SU-DHL-6 (cell line): ENCODE measurements around the gene RNF223.

ENCODE experiments used
- H2AFZ ChIP-seq: fragments of 200-600 bp; sonication (generic); 2 replicates; pipeline ENCODE4 v1.6.1; 2014; ENCODE audit warnings: low read depth, mild to moderate bottlenecking, moderate library complexity, mixed read lengths, antibody characterized with exemption, low read length; ENCODE audit not compliant: severe bottlenecking
- H3F3A ChIP-seq: fragments of 200-600 bp; shearing (Covaris generic); 2 replicates; pipeline ENCODE4 v1.6.0; 2016; ENCODE audit warnings: antibody characterized with exemption, mild to moderate bottlenecking; ENCODE audit not compliant: insufficient read depth
- H3K27ac ChIP-seq: fragments of 200-600 bp; sonication (generic); 2 replicates; pipeline ENCODE4 v1.5.1; 2016; ENCODE audit warnings: low read depth, mild to moderate bottlenecking, low read length, moderate library complexity, mixed read lengths
- H3K27me3 ChIP-seq: fragments of 200-600 bp; sonication (generic), shearing (Covaris generic); 2 replicates; pipeline ENCODE4 v1.6.0; 2014; ENCODE audit warnings: mild to moderate bottlenecking, low read length
- H3K36me3 ChIP-seq: fragments of 200-600 bp; sonication (generic); 2 replicates; pipeline ENCODE4 v1.6.1; 2014; ENCODE audit warnings: mild to moderate bottlenecking, low read length, mixed read lengths
- H3K4me2 ChIP-seq: fragments of 300-600, 200-600 bp; shearing (Covaris generic), sonication (generic); 2 replicates; pipeline ENCODE4 v1.6.0; 2014; ENCODE audit warnings: low read length, low read depth, mild to moderate bottlenecking; ENCODE audit not compliant: poor library complexity, severe bottlenecking
- H3K4me3 ChIP-seq: fragments of 200-600 bp; sonication (generic); 2 replicates; pipeline ENCODE4 v1.5.1; 2014; ENCODE audit warnings: antibody characterized with exemption, low read length, mild to moderate bottlenecking, mixed read lengths; ENCODE audit not compliant: insufficient read depth, poor library complexity, severe bottlenecking
- H3K79me2 ChIP-seq: fragments of 200-600 bp; sonication (generic); 2 replicates; pipeline ENCODE4 v1.6.1; 2014; ENCODE audit warnings: mild to moderate bottlenecking, low read length, moderate library complexity; ENCODE audit not compliant: insufficient read depth
- H3K9ac ChIP-seq: fragments of 200-600 bp; sonication (generic); 2 replicates; pipeline ENCODE4 v1.7.0; 2014; ENCODE audit warnings: mild to moderate bottlenecking, low read length
- H3K9me2 ChIP-seq: fragments of 200-600 bp; sonication (generic); replicated peaks from 2 replicates; pipeline ENCODE4 v1.6.1; 2014; ENCODE audit warnings: low read length; ENCODE audit not compliant: insufficient read depth
- H3K9me3 ChIP-seq: fragments of 200-600 bp; sonication (generic); 2 replicates; pipeline ENCODE4 v1.6.1; 2014; ENCODE audit warnings: low read length, mixed read lengths; ENCODE audit not compliant: insufficient read depth
- H4K20me1 ChIP-seq: fragments of 200-600 bp; sonication (generic); 2 replicates; pipeline ENCODE4 v1.6.1; 2014; ENCODE audit warnings: low read depth, mild to moderate bottlenecking, antibody characterized with exemption, low read length, moderate library complexity, mixed read lengths
- CTCF ChIP-seq: fragments of 200-600 bp; sonication (generic); IDR thresholded peaks from one replicate; pipeline ENCODE4 v1.5.1; 2017; ENCODE audit warnings: antibody characterized with exemption, mild to moderate bottlenecking, low read length, moderate library complexity; ENCODE audit not compliant: insufficient read depth, poor library complexity, severe bottlenecking
- EZH2phosphoT487 ChIP-seq: fragments of 200-600 bp; sonication (generic), shearing (Covaris generic); conservative IDR thresholded peaks from 2 replicates; pipeline ENCODE4 v1.6.1; 2018; ENCODE audit warnings: mild to moderate bottlenecking, antibody characterized with exemption, low read length, moderate library complexity, mixed read lengths

RNF223 gene

GRCh38 chr1:1119272-1119890 is 45.3 kb upstream of the RNF223 start:
- H3K27me3 ChIP-seq: no peaks in the 10 kb centered on the region
- H3K9me3 ChIP-seq: no peaks in the 10 kb centered on the region
- no peak overlapping the region for H3K27ac ChIP-seq
- TF ChIP-seq EZH2phosphoT487 (no peak), CTCF (no peak)
- H3K4me2 ChIP-seq: no peak overlapping the region
- H3K9ac ChIP-seq: no peak overlapping the region
- no peaks in the 10 kb centered on the region for H4K20me1 ChIP-seq
- H3F3A ChIP-seq: no peaks in the 10 kb centered on the region
- no peaks in the 10 kb centered on the region for H3K9me2 ChIP-seq
- no peaks in the 10 kb centered on the region for H3K36me3 ChIP-seq
- peaks cover 3% of the 10 kb centered on the region; the same call in 1 of the 2 replicates for H3K79me2 ChIP-seq
- H3K4me3 ChIP-seq: no peak overlapping the region
- H2AFZ ChIP-seq: no peak overlapping the region

DNA sequence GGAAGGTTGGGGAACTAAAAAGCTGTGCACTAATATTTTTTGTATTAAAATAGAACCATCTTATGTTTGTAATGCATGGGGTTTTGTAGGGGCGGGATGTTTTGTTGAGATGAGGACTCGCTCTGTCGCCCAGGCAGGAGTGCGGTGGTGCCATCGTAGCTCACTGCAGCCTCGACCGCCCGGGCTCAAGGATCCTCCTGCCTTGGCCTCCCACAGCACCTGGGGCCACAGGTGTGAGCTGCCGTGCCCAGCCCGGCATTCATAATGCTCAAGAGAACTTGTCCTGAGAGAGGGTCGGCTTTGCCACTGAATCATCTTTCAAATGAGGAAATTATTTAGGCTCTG is 44.7 kb upstream of the RNF223 start:
- H3K4me3 ChIP-seq: no peak overlapping the region
- H3K9me3 ChIP-seq: no peaks in the 10 kb centered on the region
- H3K4me2 ChIP-seq: no peak overlapping the region
- H4K20me1 ChIP-seq: no peaks in the 10 kb centered on the region
- no peaks in the 10 kb centered on the region for H3K27me3 ChIP-seq
- no peaks in the 10 kb centered on the region for H3K9me2 ChIP-seq
- no peaks in the 10 kb centered on the region for H3K36me3 ChIP-seq
- H3K9ac ChIP-seq: no peak overlapping the region
- no peak overlapping the region for H3K27ac ChIP-seq
- no peaks in the 10 kb centered on the region for H3F3A ChIP-seq
- no peak overlapping the region for H2AFZ ChIP-seq
- peaks cover 3% of the 10 kb centered on the region; the same call in 1 of the 2 replicates for H3K79me2 ChIP-seq
- TF ChIP-seq EZH2phosphoT487: no peak
- no peak for TF ChIP-seq CTCF

GRCh38 chr1:1118011-1118875 is 44.1 kb upstream of the RNF223 start:
- no peak for TF ChIP-seq EZH2phosphoT487
- TF ChIP-seq CTCF: no peak
- Histone ChIP-seq H3K9me2 (no peaks in the 10 kb centered on the region), H3K4me3 (no peak overlapping the region), H3K36me3 (no peaks in the 10 kb centered on the region), H3F3A (no peaks in the 10 kb centered on the region), H3K27ac (no peak overlapping the region), H4K20me1 (no peaks in the 10 kb centered on the region), H3K4me2 (no peak overlapping the region), H3K9ac (no peak overlapping the region), H3K27me3 (no peaks in the 10 kb centered on the region), H3K79me2 (peaks cover 3% of the 10 kb centered on the region; the same call in 1 of the 2 replicates), H2AFZ (no peak overlapping the region), H3K9me3 (no peaks in the 10 kb centered on the region)
